Dendritic cell treated with granulocyte-macrophage colony-stimulating factor and Interleukin-4, amounts not matched to agents 40 ng/mL and 50 ng/mL, for 4 days (primary cell): Measurements from ENCODE around the gene POLE2.

ENCODE experiments used
- H3K27ac Mint-ChIP-seq: one replicate; pipeline ENCODE4 v1.8.0; 2022; ENCODE audit warnings: mild to moderate bottlenecking, mixed read lengths
- H3K27me3 Mint-ChIP-seq: one replicate; pipeline ENCODE4 v1.8.0; 2022; ENCODE audit warnings: mild to moderate bottlenecking, mixed read lengths
- H3K36me3 Mint-ChIP-seq: one replicate; pipeline ENCODE4 v1.8.0; 2022; ENCODE audit warnings: low read depth, mixed read lengths
- H3K4me1 Mint-ChIP-seq: one replicate; pipeline ENCODE4 v1.8.0; 2022; ENCODE audit warnings: low read depth, mixed read lengths
- H3K4me3 Mint-ChIP-seq: one replicate; pipeline ENCODE4 v1.8.0; 2022; ENCODE audit warnings: mild to moderate bottlenecking, moderate library complexity, mixed read lengths
- H3K9me3 Mint-ChIP-seq: one replicate; pipeline ENCODE4 v1.8.0; 2022; ENCODE audit warnings: mixed read lengths
- intact Hi-C: fragments of 100-400 bp; cut with micrococcal nuclease; formaldehyde crosslinking; loops from one replicate; pipeline ENCODE4 v1.15.0; 2022

Gene POLE2

DNA sequence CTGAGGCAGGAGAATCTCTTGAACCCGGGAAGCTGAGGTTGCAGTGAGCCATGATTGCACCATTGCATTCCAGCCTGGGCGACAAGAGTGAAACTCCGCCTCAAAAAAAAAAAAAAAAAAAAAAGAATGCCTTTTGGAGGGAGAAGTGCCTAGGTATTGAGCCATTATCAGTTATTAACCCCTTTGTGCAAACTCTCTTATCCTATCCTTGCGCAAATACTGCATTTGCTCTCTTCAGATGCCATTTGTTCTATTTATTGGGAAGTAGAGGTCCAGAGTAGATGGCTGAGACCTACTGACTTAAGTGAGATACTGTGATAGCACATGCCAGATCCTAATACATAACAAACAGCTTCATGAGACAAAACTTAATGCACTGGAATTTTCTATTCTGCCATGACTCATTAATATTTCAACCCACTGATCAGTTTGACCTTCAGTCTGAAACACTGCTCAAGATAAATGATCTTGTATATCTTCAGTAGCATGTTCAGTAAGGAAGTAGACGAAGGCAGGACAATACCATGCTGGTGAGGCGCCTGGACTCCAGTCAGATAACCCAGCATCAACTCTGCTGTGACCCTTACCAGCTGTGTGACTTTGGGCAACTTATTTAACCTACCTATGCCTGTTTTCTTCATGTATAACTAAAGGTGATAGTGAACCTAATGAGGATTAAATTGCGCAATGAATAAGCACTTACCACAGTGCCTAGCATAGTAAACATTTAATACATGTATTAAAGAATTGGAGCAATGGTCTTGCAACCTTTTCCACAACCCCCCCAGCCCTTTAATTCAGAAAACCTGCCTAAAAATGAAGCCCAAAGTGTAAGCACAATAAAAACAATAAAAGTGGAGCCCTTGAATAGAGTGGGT is 47.2 kb downstream of the POLE2 start:
- H3K4me1 Mint-ChIP-seq, result peaks cover 29% of the 10 kb centered on the region
- H3K9me3 Mint-ChIP-seq, result no peaks in the 10 kb centered on the region
- H3K27me3 Mint-ChIP-seq, result no peaks in the 10 kb centered on the region
- peaks cover 51% of the 10 kb centered on the region for H3K36me3 Mint-ChIP-seq
- H3K4me3 Mint-ChIP-seq, result no peak overlapping the region
- intact Hi-C loops, result no loop called here
- H3K27ac Mint-ChIP-seq, result no peak overlapping the region

DNA sequence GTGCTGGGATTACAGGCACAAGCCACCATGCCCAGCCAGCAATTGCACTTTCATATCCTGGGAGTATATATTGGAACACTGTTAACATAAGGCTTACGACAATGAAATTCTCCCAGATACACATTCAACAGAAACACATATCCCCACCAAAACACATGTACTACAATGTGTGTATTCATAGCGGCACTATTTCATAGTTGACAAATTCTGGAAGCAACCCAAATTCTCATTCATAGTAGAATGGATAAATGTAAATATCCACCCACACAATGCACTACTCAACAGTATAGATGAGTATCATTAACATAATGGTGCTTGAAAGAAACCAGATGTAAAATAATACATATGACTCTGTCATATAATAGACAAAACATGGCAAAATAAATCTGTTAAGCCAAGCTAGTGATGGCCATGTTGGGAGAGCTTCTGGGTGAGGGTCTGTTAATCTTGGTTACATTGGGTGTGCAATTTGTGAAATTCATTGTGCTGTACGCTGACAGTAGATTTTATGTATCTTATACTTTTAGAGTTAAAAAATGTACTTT is 50.4 kb downstream of the POLE2 start:
- Mint-ChIP-seq H3K4me3 (no peak overlapping the region), H3K27me3 (no peaks in the 10 kb centered on the region), H3K36me3 (peaks cover 58% of the 10 kb centered on the region), H3K4me1 (peaks cover 40% of the 10 kb centered on the region), H3K27ac (peak overlapping the region; percentile 8), H3K9me3 (no peaks in the 10 kb centered on the region)
- intact Hi-C loops, result loop anchor here (5.0 to 10.0 kb wide), 2 partner anchors 50 to 597 kb away; partner anchors contain the start of genes POLE2 and SOS2

DNA sequence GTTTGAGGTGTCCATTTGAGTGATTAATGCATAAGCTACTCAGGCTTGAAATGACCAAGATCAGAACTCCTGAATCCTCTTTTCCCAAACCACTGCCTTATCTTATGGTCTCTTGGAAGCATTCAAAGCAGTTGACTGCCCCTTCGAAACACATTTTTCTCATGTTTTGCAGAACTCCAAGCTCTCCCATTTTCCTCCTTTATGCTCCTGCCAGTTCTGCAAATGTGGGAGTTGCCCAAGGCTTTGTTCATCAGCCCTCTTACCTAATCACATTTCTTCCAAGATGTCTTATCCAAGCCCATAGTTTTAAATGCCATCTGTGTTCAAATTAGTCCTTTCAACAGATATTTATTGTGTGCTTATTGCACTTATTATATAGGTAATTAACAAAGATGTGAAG is 51.1 kb downstream of the POLE2 start:
- H3K27me3 Mint-ChIP-seq, result no peaks in the 10 kb centered on the region
- peaks cover 51% of the 10 kb centered on the region for H3K36me3 Mint-ChIP-seq
- H3K9me3 Mint-ChIP-seq, result no peaks in the 10 kb centered on the region
- H3K27ac Mint-ChIP-seq, result peak overlapping the region; percentile 8
- peaks cover 34% of the 10 kb centered on the region for H3K4me1 Mint-ChIP-seq
- intact Hi-C loops, result loop anchor here (5.0 to 10.0 kb wide), 2 partner anchors 50 to 598 kb away; partner anchors contain the start of genes POLE2 and SOS2
- no peak overlapping the region for H3K4me3 Mint-ChIP-seq

DNA sequence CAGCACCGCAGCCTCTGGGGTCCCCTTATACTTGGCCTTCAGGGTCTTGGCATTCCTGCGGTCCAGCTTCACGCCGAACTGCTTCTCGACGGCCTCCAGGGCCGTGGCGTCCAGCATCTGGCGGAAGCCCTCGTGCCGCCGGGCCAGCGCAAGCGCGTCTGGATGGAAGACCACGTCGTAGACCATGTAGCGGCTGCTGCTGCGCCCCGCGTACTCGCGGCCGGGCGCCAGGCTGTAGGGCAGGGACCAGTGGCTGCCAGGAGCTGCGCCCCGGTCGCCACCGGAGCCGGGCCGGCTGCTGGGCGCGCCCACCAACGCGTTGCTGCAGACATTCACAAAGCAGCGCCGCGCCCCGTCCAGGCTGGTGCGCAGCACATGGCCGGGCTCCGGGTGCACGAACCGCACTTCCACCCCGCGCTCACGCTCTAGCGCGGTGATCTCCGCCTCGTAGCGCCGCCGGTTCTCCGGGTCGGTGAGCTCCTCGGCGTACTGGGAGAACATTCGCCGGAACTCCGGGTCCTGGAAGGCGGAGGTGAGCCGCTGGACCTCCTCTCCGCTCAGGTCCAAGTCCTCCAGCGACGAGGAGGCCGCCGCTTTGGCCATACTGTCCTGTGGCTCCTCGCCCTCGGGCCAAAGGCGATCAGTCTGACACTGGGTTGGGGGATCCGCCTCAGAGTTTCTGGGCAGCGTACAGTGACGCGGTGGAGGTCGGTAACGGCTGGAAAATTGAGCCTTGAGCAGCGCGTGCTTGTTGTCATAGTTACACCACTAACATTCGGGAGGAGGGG is 53.3 kb downstream of the POLE2 start, which contains the start of gene DNAAF2:
DNAAF2 (minus strand) TSS at position 698 of the 788 bp plus-strand sequence; CDS start at position 603, 95 bp downstream.
- intact Hi-C loops, result loop anchor here (1.0 to 10.0 kb wide), 5 partner anchors 14 to 600 kb away; partner anchors contain the start of genes MGAT2, POLE2, RPL36AL and SOS2
- Mint-ChIP-seq H3K4me3 (peak within 1 kb of the TSS; percentile 94), H3K9me3 (no peaks in the 10 kb centered on the region), H3K4me1 (peaks cover 42% of the 10 kb centered on the region), H3K36me3 (peaks cover 57% of the 10 kb centered on the region), H3K27me3 (no peaks in the 10 kb centered on the region), H3K27ac (peak within 1 kb of the TSS; percentile 87)

DNA sequence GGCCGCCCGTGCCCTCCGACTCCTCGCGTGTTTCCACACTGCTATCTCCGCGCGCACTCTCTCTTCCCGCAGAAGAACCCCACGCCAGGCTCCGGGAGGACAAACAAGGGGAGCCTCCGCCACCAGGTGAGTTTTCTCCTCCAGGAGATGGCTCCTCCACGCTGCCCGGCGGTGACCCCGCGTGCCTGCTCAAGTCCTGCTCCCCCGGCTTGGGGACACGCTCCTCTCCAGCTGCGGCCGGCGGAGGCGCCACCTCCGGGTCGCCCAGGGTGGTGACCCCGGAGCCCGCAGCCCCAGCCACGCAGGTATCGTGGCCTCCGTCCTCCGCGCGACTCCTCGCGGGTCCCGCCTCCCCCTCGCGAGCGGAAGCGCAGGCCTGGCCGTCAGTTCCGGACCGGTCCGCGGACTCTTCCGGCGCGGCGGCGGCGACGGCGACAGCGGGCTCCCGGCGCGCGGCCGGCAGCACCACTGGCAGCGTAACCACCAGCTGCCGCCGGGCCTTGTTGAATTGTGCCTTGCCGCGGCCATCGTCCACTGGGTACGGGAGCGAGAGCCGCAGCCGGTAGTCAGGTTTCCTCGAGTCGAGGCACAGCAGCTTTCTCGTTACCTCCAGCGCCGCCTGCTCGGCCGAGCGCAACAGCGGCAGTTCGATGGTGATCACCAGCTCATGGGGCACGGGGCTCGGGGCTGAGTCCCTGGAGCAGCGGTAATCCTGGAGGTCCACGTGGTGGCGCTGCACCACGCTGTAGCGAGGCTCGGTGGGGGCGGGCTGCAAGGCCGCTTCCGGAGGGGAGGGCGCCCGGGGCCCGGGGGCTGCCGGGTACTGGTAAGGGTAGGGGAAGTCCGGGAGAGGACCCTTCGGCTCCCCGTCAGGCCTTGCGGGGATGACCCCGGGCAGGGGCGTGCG is 54.1 kb downstream of the POLE2 start:
- Mint-ChIP-seq H3K36me3 (peaks cover 58% of the 10 kb centered on the region), H3K4me1 (peaks cover 40% of the 10 kb centered on the region), H3K4me3 (peak overlapping the region; percentile 94), H3K9me3 (no peaks in the 10 kb centered on the region), H3K27ac (peak overlapping the region; percentile 87), H3K27me3 (no peaks in the 10 kb centered on the region)
- intact Hi-C loops, result loop anchor here (1.0 to 10.0 kb wide), 4 partner anchors 13 to 601 kb away; partner anchors contain the start of genes MGAT2, RPL36AL and SOS2

DNA sequence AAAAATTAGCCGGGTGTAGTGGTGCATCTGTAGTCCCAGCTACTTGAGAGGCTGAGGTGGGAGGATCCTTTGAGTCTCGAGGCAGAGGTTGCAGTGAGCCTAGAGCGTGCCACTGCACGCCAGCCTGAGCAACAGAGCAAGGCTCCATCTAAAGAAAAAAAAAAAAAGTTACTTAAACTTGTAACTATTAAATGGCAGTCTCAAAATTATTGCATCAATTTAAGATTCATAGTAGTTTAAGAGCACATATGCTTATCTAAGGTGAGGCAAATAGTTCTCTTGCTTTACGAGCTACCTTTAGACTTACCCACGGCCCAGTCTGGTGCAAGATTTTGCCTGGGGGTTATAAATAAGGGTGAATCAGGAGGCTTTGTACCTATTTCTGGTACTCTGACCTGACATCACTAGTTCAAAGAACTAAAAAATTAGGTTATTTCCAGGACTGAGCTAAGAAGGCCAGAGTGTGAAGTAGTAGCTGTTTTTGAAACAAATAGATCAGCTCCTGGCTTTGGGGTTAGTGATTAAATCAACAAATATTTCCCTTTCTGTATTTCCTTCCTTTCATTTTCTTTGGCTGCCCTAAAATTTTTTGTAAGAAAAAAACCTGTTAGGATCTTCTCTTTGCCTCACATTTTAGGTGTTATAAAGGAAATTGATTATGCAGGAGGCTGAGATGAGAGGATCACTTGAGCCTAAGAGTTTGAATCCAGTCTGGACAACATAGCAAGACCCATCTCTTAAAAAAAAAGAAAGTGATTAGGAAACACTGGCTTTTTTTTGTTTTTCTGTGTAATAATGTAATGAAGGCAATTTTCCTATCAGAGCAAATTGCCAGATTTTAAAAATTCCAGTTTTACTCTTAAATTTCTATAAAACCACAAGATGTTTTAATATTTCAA is 63.8 kb downstream of the POLE2 start:
- intact Hi-C loops, result no loop called here
- no peak overlapping the region for H3K27ac Mint-ChIP-seq
- H3K4me3 Mint-ChIP-seq, result peak overlapping the region; percentile 9
- H3K27me3 Mint-ChIP-seq, result no peaks in the 10 kb centered on the region
- H3K36me3 Mint-ChIP-seq, result peaks cover 58% of the 10 kb centered on the region
- H3K4me1 Mint-ChIP-seq, result peaks cover 11% of the 10 kb centered on the region
- no peaks in the 10 kb centered on the region for H3K9me3 Mint-ChIP-seq

DNA sequence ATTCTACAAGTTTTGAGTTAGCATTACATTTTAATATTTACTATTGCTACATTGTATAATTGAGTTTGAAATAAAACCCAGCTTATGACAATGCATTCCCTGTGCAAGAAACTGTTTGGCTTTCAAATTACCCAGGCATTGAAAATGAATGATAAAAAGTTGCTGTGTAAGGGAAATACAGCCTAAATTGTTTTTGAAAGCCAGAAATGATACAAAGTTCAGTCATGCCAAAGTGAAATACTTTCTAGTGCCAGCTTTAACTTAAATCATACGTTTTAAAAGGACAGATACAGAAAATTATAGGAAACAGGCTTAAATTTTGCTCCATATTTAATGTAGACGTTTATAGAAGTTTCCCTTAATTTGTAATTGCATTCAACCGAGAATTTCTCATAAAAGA is 64.6 kb downstream of the POLE2 start:
- Mint-ChIP-seq H3K27ac (no peak overlapping the region), H3K9me3 (no peaks in the 10 kb centered on the region), H3K27me3 (no peaks in the 10 kb centered on the region), H3K4me1 (peaks cover 18% of the 10 kb centered on the region), H3K36me3 (peaks cover 61% of the 10 kb centered on the region), H3K4me3 (no peak overlapping the region)
- intact Hi-C loops, result no loop called here

DNA sequence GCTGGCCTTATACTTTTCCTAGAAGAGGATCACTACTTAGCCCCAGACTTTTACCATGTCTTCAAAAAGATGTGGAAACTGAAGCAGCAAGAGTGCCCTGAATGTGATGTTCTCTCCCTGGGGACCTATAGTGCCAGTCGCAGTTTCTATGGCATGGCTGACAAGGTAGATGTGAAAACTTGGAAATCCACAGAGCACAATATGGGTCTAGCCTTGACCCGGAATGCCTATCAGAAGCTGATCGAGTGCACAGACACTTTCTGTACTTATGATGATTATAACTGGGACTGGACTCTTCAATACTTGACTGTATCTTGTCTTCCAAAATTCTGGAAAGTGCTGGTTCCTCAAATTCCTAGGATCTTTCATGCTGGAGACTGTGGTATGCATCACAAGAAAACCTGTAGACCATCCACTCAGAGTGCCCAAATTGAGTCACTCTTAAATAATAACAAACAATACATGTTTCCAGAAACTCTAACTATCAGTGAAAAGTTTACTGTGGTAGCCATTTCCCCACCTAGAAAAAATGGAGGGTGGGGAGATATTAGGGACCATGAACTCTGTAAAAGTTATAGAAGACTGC is 65.9 kb downstream of the POLE2 start:
- Mint-ChIP-seq H3K9me3 (no peaks in the 10 kb centered on the region), H3K27me3 (no peaks in the 10 kb centered on the region), H3K27ac (peak overlapping the region; percentile 100), H3K36me3 (peaks cover 70% of the 10 kb centered on the region), H3K4me1 (peaks cover 27% of the 10 kb centered on the region), H3K4me3 (peak overlapping the region; percentile 99)
- intact Hi-C loops, result no loop called here

DNA sequence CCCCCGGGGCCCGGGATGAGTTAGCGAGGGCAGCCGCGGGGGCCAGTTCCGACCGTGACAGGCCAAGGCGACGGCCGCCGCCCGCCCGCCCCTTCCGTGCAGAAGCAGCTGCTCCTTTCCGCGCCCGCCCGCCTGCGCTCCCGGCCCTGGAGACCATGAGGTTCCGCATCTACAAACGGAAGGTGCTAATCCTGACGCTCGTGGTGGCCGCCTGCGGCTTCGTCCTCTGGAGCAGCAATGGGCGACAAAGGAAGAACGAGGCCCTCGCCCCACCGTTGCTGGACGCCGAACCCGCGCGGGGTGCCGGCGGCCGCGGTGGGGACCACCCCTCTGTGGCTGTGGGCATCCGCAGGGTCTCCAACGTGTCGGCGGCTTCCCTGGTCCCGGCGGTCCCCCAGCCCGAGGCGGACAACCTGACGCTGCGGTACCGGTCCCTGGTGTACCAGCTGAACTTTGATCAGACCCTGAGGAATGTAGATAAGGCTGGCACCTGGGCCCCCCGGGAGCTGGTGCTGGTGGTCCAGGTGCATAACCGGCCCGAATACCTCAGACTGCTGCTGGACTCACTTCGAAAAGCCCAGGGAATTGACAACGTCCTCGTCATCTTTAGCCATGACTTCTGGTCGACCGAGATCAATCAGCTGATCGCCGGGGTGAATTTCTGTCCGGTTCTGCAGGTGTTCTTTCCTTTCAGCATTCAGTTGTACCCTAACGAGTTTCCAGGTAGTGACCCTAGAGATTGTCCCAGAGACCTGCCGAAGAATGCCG is 66.7 kb downstream of the POLE2 start:
- Mint-ChIP-seq H3K36me3 (peaks cover 73% of the 10 kb centered on the region), H3K9me3 (no peaks in the 10 kb centered on the region), H3K27me3 (no peaks in the 10 kb centered on the region), H3K4me3 (peak overlapping the region; percentile 99), H3K27ac (peak overlapping the region; percentile 100), H3K4me1 (peaks cover 27% of the 10 kb centered on the region)
- intact Hi-C loops, result loop anchor here (2.0 kb wide), 1 partner anchor 14 kb away; the partner anchor contains the start of gene DNAAF2

DNA sequence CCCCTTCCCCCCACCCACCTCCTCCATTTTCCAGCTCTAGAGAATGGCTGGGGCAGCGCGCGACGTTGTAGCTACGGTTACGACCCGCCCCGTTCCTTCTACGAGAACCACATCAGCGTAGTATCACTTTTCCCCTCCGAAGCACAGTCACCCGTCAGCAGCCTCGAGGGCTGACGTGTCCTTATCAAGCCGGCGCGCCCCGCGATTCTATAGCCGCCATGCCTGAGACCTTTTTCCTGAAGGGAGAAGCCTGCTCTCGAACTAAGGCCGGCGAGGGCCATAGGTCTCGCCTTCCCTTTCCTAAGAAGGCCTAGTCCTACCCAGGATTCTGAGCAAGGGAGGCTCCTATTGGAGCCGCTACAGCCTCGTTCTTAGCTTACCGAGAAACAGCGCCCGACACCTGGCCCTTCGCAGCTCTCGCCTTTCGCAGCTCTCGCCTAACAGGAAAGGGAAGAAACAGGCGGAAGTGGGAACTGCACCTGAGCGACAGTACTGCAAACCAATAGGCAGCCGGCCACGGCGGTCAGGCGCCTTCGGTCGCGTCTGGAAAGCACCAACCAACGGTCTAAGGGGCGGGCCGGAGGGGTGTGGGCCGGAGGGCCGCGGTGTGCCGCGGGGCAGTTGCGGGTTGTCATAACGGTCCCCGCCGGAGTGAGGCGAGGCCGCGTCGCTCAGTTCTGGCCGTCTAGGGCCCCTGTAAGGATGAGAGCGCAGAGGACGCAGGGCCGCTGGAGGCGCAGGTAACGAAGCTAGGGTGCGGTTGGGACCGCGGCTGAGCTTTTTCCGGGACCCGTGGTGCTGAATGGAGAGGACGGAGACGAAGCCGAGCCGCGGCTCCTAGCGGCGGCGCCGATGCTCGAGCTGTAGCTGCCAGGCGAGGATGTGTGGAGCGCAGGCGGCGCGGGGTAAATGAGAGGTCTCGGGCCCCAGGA is 67.6 kb downstream of the POLE2 start, which contains the start of the genes MGAT2 and RPL36AL:
MGAT2 (plus strand) TSS at position 618 of the 932 bp plus-strand sequence. CDS start 470 bp downstream, outside the sequence.
RPL36AL (minus strand) TSS at position 445 of the 932 bp plus-strand sequence. CDS start 1,522 bp downstream, outside the sequence.
- Mint-ChIP-seq H3K4me1 (peaks cover 27% of the 10 kb centered on the region), H3K9me3 (no peaks in the 10 kb centered on the region), H3K27ac (peak within 1 kb of the TSS; percentile 100), H3K4me3 (peak within 1 kb of the TSS; percentile 99), H3K36me3 (peaks cover 72% of the 10 kb centered on the region), H3K27me3 (no peaks in the 10 kb centered on the region)
- intact Hi-C loops, result loop anchor here (1.0 to 2.0 kb wide), 2 partner anchors 14 to 21 kb away; partner anchors contain the start of gene DNAAF2
